Measurements from ENCODE around the gene S100P.

S100P gene

DNA sequence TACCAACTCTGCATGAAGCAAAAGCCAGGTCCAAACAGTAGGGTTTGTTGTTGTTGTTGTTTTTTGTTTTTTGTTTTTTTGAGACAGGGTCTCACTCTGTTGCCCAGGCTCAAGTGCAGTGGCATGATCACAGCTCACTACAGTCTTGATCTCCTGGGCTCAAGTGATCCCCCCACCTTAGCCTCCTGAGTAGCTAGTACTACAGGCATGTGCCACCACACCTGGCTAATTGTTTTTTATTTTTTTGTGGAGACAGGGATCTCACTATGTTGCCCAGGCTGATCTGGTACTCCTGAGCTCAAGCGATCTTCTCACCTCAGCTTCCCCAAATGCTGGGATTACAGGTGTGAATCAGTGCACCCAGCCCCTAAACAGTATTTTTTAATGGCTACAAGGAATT lies 6.2 kb downstream of the S100P start:
- H3K4me3 ChIP-seq (ENCODE audit: low read depth, low read length) = no peak overlapping the region
- DNase-seq (ENCODE audit: low read depth) = no peak
- TF ChIP-seq, protein P1, sequence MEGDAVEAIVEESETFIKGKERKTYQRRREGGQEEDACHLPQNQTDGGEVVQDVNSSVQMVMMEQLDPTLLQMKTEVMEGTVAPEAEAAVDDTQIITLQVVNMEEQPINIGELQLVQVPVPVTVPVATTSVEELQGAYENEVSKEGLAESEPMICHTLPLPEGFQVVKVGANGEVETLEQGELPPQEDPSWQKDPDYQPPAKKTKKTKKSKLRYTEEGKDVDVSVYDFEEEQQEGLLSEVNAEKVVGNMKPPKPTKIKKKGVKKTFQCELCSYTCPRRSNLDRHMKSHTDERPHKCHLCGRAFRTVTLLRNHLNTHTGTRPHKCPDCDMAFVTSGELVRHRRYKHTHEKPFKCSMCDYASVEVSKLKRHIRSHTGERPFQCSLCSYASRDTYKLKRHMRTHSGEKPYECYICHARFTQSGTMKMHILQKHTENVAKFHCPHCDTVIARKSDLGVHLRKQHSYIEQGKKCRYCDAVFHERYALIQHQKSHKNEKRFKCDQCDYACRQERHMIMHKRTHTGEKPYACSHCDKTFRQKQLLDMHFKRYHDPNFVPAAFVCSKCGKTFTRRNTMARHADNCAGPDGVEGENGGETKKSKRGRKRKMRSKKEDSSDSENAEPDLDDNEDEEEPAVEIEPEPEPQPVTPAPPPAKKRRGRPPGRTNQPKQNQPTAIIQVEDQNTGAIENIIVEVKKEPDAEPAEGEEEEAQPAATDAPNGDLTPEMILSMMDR (IDR thresholded peaks at IDR 0.05; ENCODE audit: low read depth, low read length, missing control alignments) = no peak

DNA sequence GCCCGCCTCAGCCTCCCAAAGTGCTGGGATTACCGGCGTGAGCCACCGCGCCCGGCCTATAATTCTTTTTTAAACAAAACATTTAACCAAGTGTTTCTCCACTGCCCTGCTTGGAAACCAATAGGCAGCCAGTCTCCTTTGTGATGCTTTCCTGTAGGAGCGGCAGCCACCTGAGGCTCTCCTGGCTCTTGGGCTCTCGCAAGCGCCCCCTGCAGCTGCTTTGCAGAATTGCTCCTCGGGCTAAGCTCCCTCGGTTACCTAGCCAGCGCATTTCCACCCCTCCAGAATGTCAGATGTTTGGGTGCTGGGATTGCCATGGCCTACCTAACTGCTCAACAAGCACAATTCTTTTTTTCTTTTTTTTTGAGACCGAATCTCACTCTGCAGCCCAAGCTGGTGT lies 7.7 kb downstream of the S100P start:
- no peak for DNase-seq (ENCODE audit: low read depth)
- TF ChIP-seq, protein P1 (IDR thresholded peaks at IDR 0.05; ENCODE audit: low read depth, low read length, missing control alignments) = peak; percentile 44
- H3K4me3 ChIP-seq (ENCODE audit: low read depth, low read length) = no peak overlapping the region

DNA sequence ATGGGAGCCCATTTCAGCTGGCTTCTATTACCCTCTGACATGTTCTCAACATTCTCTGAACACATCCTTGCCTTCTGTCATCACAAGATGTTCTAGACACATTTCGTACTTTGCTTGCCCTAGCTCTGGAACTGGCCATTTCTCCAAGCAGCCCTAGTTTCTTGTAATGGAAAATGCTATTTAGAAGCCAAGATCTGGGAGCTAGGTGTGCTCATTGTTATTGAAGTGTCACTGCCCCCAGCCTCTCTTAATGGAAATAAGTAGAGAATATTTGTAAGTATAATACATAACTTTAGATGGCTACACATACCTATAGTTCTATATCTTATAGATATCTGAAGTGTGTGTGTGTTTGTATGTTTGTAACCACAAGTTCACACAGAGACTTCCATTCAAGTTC lies 9.1 kb downstream of the S100P start:
- no peak for DNase-seq (ENCODE audit: low read depth)
- no peak overlapping the region for H3K4me3 ChIP-seq (ENCODE audit: low read depth, low read length)
- TF ChIP-seq, protein P1 (IDR thresholded peaks at IDR 0.05; ENCODE audit: low read depth, low read length, missing control alignments) = no peak

DNA sequence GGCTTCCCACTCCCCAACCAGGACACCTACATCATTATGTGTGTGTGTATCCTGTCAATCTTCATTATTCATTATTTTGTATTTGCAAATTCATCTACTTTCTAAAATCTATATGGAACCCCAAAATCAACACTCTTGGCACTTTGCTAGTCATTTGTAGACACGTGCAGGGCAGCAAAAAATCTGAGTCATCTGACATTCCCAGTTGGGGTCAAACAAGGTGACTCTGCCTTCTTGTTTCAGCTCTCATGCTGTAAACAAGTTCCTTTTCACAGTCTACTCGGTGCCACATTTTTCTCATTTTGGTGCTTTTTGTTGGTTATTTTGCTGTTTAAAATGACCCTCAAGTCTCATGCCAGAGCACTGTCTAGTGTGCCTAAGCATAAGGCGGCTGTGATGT lies 10.1 kb downstream of the S100P start:
- no peak overlapping the region for H3K4me3 ChIP-seq (ENCODE audit: low read depth, low read length)
- DNase-seq (ENCODE audit: low read depth) = no peak
- TF ChIP-seq, protein P1 (IDR thresholded peaks at IDR 0.05; ENCODE audit: low read depth, low read length, missing control alignments) = no peak

DNA sequence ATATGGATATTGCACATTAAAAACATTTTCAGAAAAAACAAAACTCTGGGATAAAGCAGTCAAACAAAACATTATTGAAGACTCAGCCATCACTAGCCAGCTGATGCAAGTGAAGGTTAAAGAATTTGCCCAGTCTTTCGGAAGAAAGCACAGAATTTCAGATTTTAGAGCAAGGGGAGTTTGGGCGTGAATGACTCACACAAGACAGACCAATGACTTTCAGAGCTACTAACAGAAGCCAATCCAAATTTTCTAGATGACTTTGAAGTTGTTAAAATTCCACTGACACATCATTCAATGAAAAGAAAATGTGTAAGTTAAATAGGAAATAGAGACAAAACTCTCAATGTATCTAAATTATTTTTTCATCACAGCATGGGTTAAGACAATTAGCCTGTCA lies 12.0 kb downstream of the S100P start:
- no peak for DNase-seq (ENCODE audit: low read depth)
- TF ChIP-seq, protein P1 (IDR thresholded peaks at IDR 0.05; ENCODE audit: low read depth, low read length, missing control alignments) = no peak
- no peak overlapping the region for H3K4me3 ChIP-seq (ENCODE audit: low read depth, low read length)

DNA sequence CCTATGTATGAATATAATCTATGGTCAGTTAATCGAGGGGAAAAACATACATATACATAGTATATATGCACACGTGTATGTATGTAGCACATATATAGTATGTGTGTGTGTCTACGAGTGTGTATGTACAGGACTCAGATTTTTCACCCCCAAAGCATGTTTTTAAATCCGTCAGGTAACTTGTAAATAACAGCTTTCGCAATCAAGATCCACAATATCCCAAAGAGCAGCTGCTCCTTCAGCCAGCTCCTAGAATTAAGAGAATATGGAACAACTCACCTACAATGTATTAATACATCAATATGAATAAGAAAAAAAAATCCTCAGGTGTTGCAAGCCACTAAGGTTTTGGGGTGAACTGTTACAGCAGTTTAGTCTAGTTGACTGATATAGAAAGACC lies 12.5 kb downstream of the S100P start:
- DNase-seq (ENCODE audit: low read depth) = no peak
- no peak overlapping the region for H3K4me3 ChIP-seq (ENCODE audit: low read depth, low read length)
- TF ChIP-seq, protein P1 (IDR thresholded peaks at IDR 0.05; ENCODE audit: low read depth, low read length, missing control alignments) = no peak

DNA sequence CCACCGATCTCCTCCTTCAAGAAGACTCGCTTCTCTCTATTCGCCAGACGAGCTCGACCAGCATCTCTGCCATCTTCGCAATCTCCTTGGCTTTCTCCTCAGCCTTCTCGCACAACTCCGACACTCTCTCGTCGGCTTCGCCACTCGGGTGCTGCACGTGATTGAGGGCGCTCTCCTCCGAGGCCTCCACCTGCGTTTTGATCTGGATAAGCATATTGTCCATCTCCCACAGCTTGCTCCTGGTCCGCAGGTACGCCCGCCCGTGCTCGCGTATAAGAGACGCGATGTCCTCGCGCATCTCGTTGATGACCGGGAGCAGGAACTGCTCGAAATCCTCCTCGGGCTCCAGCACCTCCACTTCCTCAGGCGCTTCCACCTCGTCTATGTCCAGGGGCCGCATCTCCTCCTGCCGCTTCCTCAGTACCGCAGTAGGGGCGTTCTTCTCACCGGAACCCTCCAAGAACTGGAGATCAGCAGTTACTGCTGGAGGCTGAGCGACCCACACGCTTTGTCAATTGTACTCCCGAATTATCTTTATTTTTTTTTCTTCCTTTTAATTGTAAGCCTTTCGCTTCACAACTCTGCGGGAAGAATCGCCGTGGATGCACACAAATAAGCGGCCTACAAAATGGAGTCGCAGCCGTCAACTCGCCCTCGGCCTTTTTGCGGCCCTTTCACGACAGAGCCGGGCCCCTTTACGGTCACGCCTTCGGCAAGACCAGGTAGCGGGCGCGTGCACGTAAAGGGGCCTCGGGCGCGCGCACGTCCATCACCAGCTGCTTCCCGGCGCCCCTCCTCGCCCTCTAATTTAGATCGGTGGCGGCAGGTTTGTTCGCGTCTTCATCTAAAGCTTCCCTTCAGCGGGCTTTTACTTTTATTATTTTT lies 15.8 kb downstream of the S100P start, which contains the start of gene MRFAP1L1:
Gene MRFAP1L1 (minus strand): TSS at position 636 of the 885 bp plus-strand sequence. CDS start 236 bp downstream, at position 400.
- peak within 1 kb of the TSS; percentile 62 for H3K4me3 ChIP-seq (ENCODE audit: low read depth, low read length)
- TF ChIP-seq, protein P1 (IDR thresholded peaks at IDR 0.05; ENCODE audit: low read depth, low read length, missing control alignments) = no peak
- DNase-seq (ENCODE audit: low read depth) = peak; percentile 94

All from GM12864 (cell line).